Endothelial cell (in vitro differentiated cells): ENCODE measurements around the gene ADAMTSL2. TPM values are rescaled to one million over a fixed set of nuclear protein-coding genes. Genes with fewer than 3 reads are reported as not detected.
A peak's percentile ranks its signal among the peaks of the same experiment; 100 is the strongest.
"Not testable (repeated sequence)": the region's sequence is repeated elsewhere in the genome, so short reads cannot be mapped to it uniquely, and the experiment has no call there.

Experiments
- DNase-seq: peaks from one replicate; pipeline ENCODE4 v3.0.0; 2021; ENCODE audit warnings: low spot score
- H3K27ac Mint-ChIP-seq: one replicate; pipeline ENCODE4 v1.8.0; 2021; ENCODE audit warnings: mixed read lengths, inconsistent platforms; ENCODE audit not compliant: unreplicated experiment
- H3K27me3 Mint-ChIP-seq: one replicate; pipeline ENCODE4 v1.8.0; 2021; ENCODE audit warnings: mild to moderate bottlenecking, moderate library complexity, mixed read lengths, inconsistent platforms; ENCODE audit not compliant: unreplicated experiment
- H3K36me3 Mint-ChIP-seq: one replicate; pipeline ENCODE4 v1.8.0; 2021; ENCODE audit warnings: mild to moderate bottlenecking, low read depth, mixed read lengths, inconsistent platforms; ENCODE audit not compliant: unreplicated experiment
- H3K4me1 Mint-ChIP-seq: one replicate; pipeline ENCODE4 v1.8.0; 2021; ENCODE audit warnings: mild to moderate bottlenecking, mixed read lengths, inconsistent platforms; ENCODE audit not compliant: unreplicated experiment
- H3K4me3 Mint-ChIP-seq: one replicate; pipeline ENCODE4 v1.8.0; 2021; ENCODE audit warnings: mild to moderate bottlenecking, mixed read lengths, inconsistent platforms; ENCODE audit not compliant: unreplicated experiment
- H3K9me3 Mint-ChIP-seq: one replicate; pipeline ENCODE4 v1.8.0; 2021; ENCODE audit warnings: mixed read lengths, inconsistent platforms; ENCODE audit not compliant: unreplicated experiment
- CTCF ChIP-seq: fragments of 200-600 bp; sonication (generic); IDR thresholded peaks from one replicate; pipeline ENCODE4 v1.5.0; 2021; ENCODE audit warnings: antibody characterized with exemption; ENCODE audit not compliant: unreplicated experiment
- total RNA-seq: library from RNA; stranded (reverse); fragmentation: NEBNext Ultra II Directional; extraction: Animal tissue kit (Norgen Biotek cat#: 25700); gene quantifications from one replicate; pipeline ENCODE4 v1.2.1, GENCODE V29; 2021; ENCODE audit not compliant: unreplicated experiment

ADAMTSL2 gene
- total RNA-seq, 1 donor from 2014 or later, result 5.9 TPM

GRCh38 chr9:133560944-133561343, 26.4 kb downstream of the ADAMTSL2 start:
- DNase-seq, result no peak
- peaks cover 34% of the 10 kb centered on the region for H3K4me1 Mint-ChIP-seq
- H3K4me3 Mint-ChIP-seq, result no peak overlapping the region
- H3K27ac Mint-ChIP-seq, result no peak overlapping the region
- H3K27me3 Mint-ChIP-seq, result peaks cover 7% of the 10 kb centered on the region
- H3K9me3 Mint-ChIP-seq, result no peaks in the 10 kb centered on the region
- TF ChIP-seq CTCF, result no peak
- H3K36me3 Mint-ChIP-seq, result peaks cover 4% of the 10 kb centered on the region

DNA sequence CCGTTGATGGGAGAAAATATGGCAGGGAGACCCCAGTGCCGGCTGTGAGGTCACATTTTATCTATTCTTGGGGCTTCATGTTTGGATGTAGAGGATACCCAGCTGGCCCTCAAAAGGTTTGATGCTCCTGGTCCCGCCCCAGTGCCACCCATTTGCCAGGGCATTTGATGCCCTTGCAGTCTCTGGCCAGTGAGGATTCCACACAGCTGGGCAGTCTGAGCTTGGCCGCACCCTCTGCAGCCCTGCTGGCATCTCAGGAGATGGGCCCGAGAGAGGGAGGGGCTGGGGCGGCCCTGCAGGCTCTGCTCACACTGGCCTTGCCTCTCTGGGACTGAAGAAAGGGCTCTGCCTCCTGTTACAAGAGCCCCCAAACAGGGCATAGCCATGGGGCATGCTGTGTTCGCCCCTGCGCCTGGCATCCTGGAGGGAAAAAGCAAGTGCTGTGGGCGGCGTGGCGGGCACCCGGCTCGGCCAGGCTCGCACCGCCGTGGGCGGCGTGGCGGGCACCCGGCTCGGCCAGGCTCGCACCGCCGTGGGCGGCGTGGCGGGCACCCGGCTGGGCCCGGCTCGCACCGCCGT, 27.6 kb downstream of the ADAMTSL2 start:
- no peak for DNase-seq
- Mint-ChIP-seq H3K4me1 (peaks cover 31% of the 10 kb centered on the region), H3K4me3 (no peak overlapping the region), H3K27ac (no peak overlapping the region), H3K9me3 (no peaks in the 10 kb centered on the region), H3K27me3 (peaks cover 10% of the 10 kb centered on the region), H3K36me3 (peaks cover 4% of the 10 kb centered on the region)
- TF ChIP-seq CTCF, result no peak

GRCh38 chr9:133562611-133563290, 28.2 kb downstream of the ADAMTSL2 start:
- Mint-ChIP-seq H3K27me3 (peaks cover 11% of the 10 kb centered on the region), H3K9me3 (no peaks in the 10 kb centered on the region), H3K27ac (no peak overlapping the region), H3K36me3 (peaks cover 4% of the 10 kb centered on the region), H3K4me1 (peaks cover 27% of the 10 kb centered on the region), H3K4me3 (no peak overlapping the region)
- TF ChIP-seq CTCF, result no peak
- DNase-seq, result no peak

DNA sequence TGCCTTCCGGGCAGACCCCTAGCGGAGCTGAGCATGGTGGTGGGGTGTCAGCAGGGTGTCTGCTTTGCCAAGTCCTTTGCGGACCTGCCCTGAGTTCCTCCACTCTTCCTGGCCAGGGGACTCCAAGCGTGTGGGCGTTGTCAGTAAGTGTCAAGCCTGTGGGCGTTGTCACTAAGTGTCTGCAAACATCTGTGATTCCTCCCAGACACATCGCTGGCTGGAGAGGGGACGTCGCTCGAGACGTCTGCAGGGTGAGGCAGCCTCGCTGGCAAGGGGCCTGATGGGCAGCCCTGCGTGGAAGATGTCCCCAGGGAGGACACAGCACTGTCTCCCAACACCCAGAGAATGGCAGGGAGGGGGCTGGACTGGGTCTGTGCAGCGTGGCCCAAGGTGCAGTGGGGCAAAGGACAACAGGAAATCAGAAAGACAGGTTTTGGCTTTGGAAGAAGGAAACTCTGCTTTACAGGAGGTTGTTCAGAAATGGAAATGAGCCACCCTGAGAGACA, 28.8 kb downstream of the ADAMTSL2 start:
- Mint-ChIP-seq H3K36me3 (peaks cover 4% of the 10 kb centered on the region), H3K4me1 (peaks cover 21% of the 10 kb centered on the region), H3K27me3 (peaks cover 11% of the 10 kb centered on the region), H3K4me3 (no peak overlapping the region), H3K27ac (peak overlapping the region; percentile 15), H3K9me3 (no peaks in the 10 kb centered on the region)
- no peak for DNase-seq
- TF ChIP-seq CTCF, result no peak

- peaks cover 16% of the 10 kb centered on the region for H3K4me1 Mint-ChIP-seq
- H3K4me3 Mint-ChIP-seq, result not testable (repeated sequence)
- peak overlapping the region; percentile 15 for H3K27ac Mint-ChIP-seq
These were observed 29.3 kb downstream of the ADAMTSL2 start for GRCh38 chr9:133563814-133564213.

More at GRCh38 chr9:133563814-133564213, 29.3 kb downstream of the ADAMTSL2 start:
- peaks cover 11% of the 10 kb centered on the region for H3K27me3 Mint-ChIP-seq
- not testable (repeated sequence) for H3K9me3 Mint-ChIP-seq, H3K36me3 Mint-ChIP-seq, DNase-seq
